ENCODE data around the gene CEND1. TPM values are rescaled to one million over a fixed set of nuclear protein-coding genes. Genes with fewer than 3 reads are reported as not detected.

CEND1 gene
- total RNA-seq, 1 donor from 2014 or later: 0.27 TPM

DNA sequence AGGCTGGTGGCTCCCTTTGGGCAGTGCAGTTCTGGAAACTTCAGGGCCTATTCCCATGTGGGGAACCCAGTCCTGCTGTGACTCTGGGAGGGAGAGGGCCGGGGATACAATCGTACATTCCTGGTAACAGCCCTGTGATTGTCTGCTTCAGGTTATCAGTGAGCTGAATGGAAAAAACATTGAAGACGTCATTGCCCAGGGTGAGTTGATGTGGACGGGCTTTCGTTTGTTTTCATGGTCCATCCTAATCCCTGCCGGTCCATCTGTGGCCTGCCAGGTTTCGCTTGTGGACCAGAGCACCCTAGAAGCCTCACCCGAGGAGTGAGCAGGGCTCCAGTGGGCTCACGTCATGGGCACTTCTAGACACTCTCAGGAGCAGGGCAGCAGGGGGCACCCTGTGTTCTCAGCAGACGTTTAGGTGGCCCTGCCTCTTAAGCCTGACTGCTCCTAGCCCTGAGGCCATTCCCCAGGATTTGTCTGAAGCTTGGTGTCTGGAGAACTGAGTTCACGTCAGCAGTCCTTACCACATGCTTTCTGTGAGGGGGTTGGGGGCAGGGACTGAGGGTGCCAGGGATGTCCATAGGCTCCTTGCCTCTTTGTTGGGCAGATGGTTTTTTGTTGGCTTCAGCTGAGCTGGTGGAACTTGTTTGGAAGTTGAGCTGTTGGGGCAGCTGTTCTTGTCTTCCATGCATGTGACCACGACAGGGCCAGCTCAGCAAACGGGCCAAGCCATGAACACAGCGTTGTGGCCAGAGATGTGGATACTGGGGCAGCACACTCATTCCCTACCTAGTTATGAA lies 21.8 kb upstream of the CEND1 start:
- ATAC-seq (ENCODE audit: low read depth): no peak
- peak overlapping the region; percentile 87 for H3K4me3 Mint-ChIP-seq
- H3K27ac Mint-ChIP-seq: peak overlapping the region; percentile 73
- peaks cover 33% of the 10 kb centered on the region for H3K4me1 Mint-ChIP-seq
- DNase-seq: no peak
- POLR2A ChIA-PET: interaction anchor here (0.6 to 1.3 kb wide), 6 partner anchors 8 to 506 kb away, joined by 3 to 19 read pairs (median 4); partner anchors contain the start of genes PNPLA2 and TSPAN4
- intact Hi-C loops (cut with micrococcal nuclease): no loop called here
- TF ChIP-seq, protein P1, sequence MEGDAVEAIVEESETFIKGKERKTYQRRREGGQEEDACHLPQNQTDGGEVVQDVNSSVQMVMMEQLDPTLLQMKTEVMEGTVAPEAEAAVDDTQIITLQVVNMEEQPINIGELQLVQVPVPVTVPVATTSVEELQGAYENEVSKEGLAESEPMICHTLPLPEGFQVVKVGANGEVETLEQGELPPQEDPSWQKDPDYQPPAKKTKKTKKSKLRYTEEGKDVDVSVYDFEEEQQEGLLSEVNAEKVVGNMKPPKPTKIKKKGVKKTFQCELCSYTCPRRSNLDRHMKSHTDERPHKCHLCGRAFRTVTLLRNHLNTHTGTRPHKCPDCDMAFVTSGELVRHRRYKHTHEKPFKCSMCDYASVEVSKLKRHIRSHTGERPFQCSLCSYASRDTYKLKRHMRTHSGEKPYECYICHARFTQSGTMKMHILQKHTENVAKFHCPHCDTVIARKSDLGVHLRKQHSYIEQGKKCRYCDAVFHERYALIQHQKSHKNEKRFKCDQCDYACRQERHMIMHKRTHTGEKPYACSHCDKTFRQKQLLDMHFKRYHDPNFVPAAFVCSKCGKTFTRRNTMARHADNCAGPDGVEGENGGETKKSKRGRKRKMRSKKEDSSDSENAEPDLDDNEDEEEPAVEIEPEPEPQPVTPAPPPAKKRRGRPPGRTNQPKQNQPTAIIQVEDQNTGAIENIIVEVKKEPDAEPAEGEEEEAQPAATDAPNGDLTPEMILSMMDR (IDR thresholded peaks at IDR 0.05): no peak
- H3K27me3 Mint-ChIP-seq: no peaks in the 10 kb centered on the region
- CTCF ChIA-PET: no interaction called here
- peaks cover 39% of the 10 kb centered on the region for H3K36me3 Mint-ChIP-seq (ENCODE audit: low read depth)
- no peaks in the 10 kb centered on the region for H3K9me3 Mint-ChIP-seq

DNA sequence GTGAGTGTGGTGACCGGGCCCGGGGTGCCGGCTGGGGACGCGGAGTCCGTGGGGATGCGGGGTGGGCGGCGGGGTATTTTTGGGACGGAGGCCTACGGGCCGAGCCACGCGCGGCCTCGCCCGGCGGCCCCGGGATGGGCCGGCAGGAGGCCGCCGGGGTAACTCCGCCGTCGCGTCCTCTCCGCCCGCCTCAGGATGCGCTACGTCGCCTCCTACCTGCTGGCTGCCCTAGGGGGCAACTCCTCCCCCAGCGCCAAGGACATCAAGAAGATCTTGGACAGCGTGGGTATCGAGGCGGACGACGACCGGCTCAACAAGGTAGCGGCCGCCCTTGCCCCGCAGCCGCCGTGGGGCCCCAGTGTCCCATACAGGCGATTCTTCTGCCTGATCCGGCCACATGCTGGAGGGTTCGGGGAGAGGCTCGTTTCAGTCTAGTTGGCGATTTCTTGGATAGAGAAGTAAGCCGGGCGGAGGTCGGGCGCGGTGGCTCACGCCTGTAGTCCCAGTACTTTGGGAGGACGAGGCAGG lies 20.2 kb upstream of the CEND1 start:
- ChIA-PET POLR2A (interaction anchor here (0.6 to 4.8 kb wide), 20 partner anchors 9 to 403 kb away, joined by 3 to 87 read pairs (median 4); partner anchors contain the start of genes CEND1, GATD1, IRF7 and LMNTD2), CTCF (no interaction called here)
- Mint-ChIP-seq H3K9me3 (no peaks in the 10 kb centered on the region), H3K27ac (peak overlapping the region; percentile 98), H3K4me1 (peaks cover 35% of the 10 kb centered on the region), H3K36me3 (ENCODE audit: low read depth) (peaks cover 39% of the 10 kb centered on the region), H3K4me3 (peak overlapping the region; percentile 91), H3K27me3 (no peaks in the 10 kb centered on the region)
- TF ChIP-seq, protein P1 (IDR thresholded peaks at IDR 0.05): no peak
- intact Hi-C loops (cut with micrococcal nuclease): no loop called here
- peak; percentile 2 for ATAC-seq (ENCODE audit: low read depth)
- no peak for DNase-seq

DNA sequence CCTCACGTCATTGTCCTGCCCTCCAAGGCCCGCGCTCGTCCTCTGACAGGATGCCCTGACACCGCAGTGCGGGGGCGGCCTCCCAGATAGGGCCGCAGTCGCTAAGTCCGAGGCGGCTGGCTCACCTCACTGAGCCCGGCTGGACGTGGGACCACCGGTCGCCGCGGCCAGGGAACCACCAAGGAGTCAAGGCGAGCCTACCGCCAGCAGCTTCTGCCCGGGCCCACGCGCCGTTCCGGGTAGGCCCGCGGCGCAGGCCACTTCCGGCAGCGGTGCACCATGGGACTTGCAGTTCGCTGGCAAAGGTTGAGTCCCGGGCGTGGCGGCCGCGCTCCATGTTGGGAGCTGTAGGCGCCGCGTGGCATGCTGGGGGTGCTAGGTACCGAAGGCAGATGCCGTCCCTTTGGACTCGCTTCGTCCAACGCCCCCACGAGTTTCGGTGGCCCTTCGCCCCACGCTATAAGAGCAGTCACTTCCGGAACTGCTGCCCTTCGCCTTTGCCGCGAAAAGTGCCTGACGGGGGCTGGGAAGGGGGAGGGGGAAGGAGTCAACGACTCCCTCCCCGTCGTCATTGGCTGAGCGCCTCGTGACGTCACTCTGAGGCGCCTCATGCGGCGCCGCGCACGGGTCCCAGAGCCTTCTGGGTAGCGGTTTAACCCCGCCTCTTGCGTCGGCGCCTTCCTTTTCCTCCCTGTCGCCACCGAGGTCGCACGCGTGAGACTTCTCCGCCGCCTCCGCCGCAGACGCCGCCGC lies 19.6 kb upstream of the CEND1 start, which contains the start of gene RPLP2:
Gene RPLP2 (plus strand): TSS at position 681 of the 753 bp plus-strand sequence. CDS start 268 bp downstream, outside the sequence.
- Mint-ChIP-seq H3K9me3 (no peaks in the 10 kb centered on the region), H3K27me3 (no peaks in the 10 kb centered on the region), H3K4me3 (peak within 1 kb of the TSS; percentile 91), H3K27ac (peak within 1 kb of the TSS; percentile 98), H3K4me1 (peaks cover 37% of the 10 kb centered on the region), H3K36me3 (ENCODE audit: low read depth) (peaks cover 39% of the 10 kb centered on the region)
- CTCF ChIA-PET: no interaction called here
- TF ChIP-seq, protein P1 (IDR thresholded peaks at IDR 0.05): no peak
- DNase-seq: peak; percentile 97
- peak; percentile 82 for ATAC-seq (ENCODE audit: low read depth)
- intact Hi-C loops (cut with micrococcal nuclease): loop anchor here (1.0 to 2.0 kb wide), 6 partner anchors 10 to 602 kb away; partner anchors contain the start of genes BET1L, POLR2L, RIC8A and RNH1
- POLR2A ChIA-PET: interaction anchor here (0.6 to 4.8 kb wide), 23 partner anchors 10 to 402 kb away, joined by 3 to 87 read pairs (median 4); partner anchors contain the start of genes CEND1, GATD1, IRF7 and LMNTD2

DNA sequence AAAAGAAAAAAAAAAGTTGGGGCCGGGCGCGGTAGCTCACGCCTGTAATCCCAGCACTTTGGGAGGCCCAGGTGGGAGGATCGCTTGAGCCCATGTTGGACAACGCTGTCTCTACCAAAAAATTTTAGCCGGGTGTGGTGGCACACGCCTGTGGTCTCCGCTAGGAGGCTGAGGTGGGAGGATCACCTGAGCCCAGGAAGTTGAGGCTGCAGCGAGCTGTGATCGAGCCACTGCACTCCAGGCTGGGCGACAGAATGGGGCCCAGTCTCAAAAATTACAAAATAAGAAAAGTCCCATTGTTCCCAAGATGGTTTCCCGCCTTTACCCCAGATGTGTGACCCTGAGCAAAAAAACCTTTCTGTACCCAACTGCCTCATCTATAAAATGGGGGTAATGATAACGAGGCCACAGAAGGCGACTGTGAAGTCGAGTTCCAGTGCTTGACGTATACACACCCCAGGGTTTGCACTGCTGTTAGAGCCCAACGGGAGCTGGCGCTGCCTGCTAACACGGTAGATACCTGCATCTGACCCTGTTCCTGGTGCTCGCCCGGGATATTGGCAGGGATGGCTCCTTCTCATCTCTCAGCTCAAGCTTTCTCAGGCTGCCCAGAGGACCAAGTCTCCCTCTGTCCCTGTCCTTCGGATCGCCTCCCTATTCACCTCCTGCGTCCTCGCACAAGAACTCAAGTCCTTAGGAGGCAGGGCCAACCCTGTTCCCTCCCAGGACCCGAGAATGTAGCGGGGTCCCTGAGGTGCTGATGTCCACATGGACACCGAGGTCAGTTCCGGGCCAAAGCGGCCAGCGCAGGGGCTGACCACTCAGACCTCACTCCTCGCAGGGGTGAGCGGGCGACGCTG lies 18.8 kb upstream of the CEND1 start:
- Mint-ChIP-seq H3K27ac (peak overlapping the region; percentile 98), H3K27me3 (no peaks in the 10 kb centered on the region), H3K4me1 (peaks cover 43% of the 10 kb centered on the region), H3K36me3 (ENCODE audit: low read depth) (peaks cover 37% of the 10 kb centered on the region), H3K9me3 (no peaks in the 10 kb centered on the region), H3K4me3 (peak overlapping the region; percentile 91)
- intact Hi-C loops (cut with micrococcal nuclease): loop anchor here (1.0 to 2.0 kb wide), 6 partner anchors 11 to 601 kb away; partner anchors contain the start of genes BET1L, POLR2L, RIC8A and RNH1
- DNase-seq (no peak), ATAC-seq (ENCODE audit: low read depth) (no peak)
- ChIA-PET POLR2A (interaction anchor here (0.8 to 4.8 kb wide), 21 partner anchors 9 to 402 kb away, joined by 3 to 87 read pairs (median 4); partner anchors contain the start of genes CEND1, GATD1, IRF7 and LMNTD2), CTCF (no interaction called here)
- TF ChIP-seq, protein P1 (IDR thresholded peaks at IDR 0.05): no peak
